PC-3 (cell line): ENCODE measurements around the gene ZMYM4. TPM values are rescaled to one million over a fixed set of nuclear protein-coding genes. Genes with fewer than 3 reads are reported as not detected.

ENCODE experiments used
- ATAC-seq: fragments of 200-7000 bp; cut with Tn5 transposase; 2 replicates; pipeline ENCODE4 v1.9.1; 2020; ENCODE audit warnings: mild to moderate bottlenecking, moderate library complexity
- BruUV-seq: library from RNA; stranded (reverse); fragments of 400-500 nt; replicated peaks from 2 replicates; lab custom pipeline; 2021; lab: Mats Ljungman, UMichigan
- CTCF ChIA-PET: fragments of 300-600 bp; sonication (Branson Sonifier 250); formaldehyde crosslinking; loops from one replicate; lab custom pipeline; 2022; ENCODE audit warnings: antibody characterized with exemption; lab: Charles Lee
- POLR2A ChIA-PET: fragments of 300-600 bp; sonication (Branson Sonifier 250); formaldehyde crosslinking; loops from one replicate; lab custom pipeline; 2022; ENCODE audit warnings: antibody characterized with exemption; ENCODE audit not compliant: unreplicated experiment; lab: Charles Lee
- DNase-seq: peaks from one replicate; pipeline ENCODE4 v3.0.0-alpha.2; 2015
- H2AFZ ChIP-seq: fragments of 300-600 bp; sonication (generic); 2 replicates; pipeline ENCODE4 v1.6.0; 2016; ENCODE audit warnings: antibody characterized with exemption, low read length
- H3F3A ChIP-seq: fragments of 300-600 bp; sonication (generic); one replicate; pipeline ENCODE4 v1.6.0; 2017; ENCODE audit warnings: antibody characterized with exemption, low read length, control low read depth, mild to moderate bottlenecking; ENCODE audit not compliant: unreplicated experiment
- H3K27ac ChIP-seq: fragments of 300-600 bp; sonication (generic); 2 replicates; pipeline ENCODE4 v1.5.1; 2016; ENCODE audit warnings: mild to moderate bottlenecking, low read length
- H3K27me3 ChIP-seq: fragments of 300-600 bp; sonication (generic); 2 replicates; pipeline ENCODE4 v1.6.1; 2016; ENCODE audit warnings: low read length, mixed read lengths
- H3K36me3 ChIP-seq: fragments of 300-600 bp; sonication (generic); 2 replicates; pipeline ENCODE4 v1.6.1; 2016; ENCODE audit warnings: low read depth, mixed run types, low read length, mixed read lengths
- H3K4me1 ChIP-seq: fragments of 300-600 bp; sonication (generic); 2 replicates; pipeline ENCODE4 v1.5.1; 2016; ENCODE audit warnings: low read length; ENCODE audit not compliant: insufficient read depth
- H3K4me2 ChIP-seq: fragments of 300-600 bp; sonication (generic); 2 replicates; pipeline ENCODE4 v1.6.0; 2016; ENCODE audit warnings: low read length
- H3K4me3 ChIP-seq: fragments of 300-600 bp; sonication (generic); 2 replicates; pipeline ENCODE4 v1.5.1; 2016; ENCODE audit warnings: mild to moderate bottlenecking, low read length, mixed read lengths
- H3K79me2 ChIP-seq: fragments of 300-600 bp; sonication (generic); 2 replicates; pipeline ENCODE4 v1.6.1; 2017; ENCODE audit warnings: low read length, mixed read lengths
- H3K9ac ChIP-seq: fragments of 300-600 bp; sonication (generic); 2 replicates; pipeline ENCODE4 v1.6.0; 2016; ENCODE audit warnings: mild to moderate bottlenecking, low read length
- H3K9me2 ChIP-seq: fragments of 300-600 bp; sonication (generic); replicated peaks from 2 replicates; pipeline ENCODE4 v1.6.1; 2016; ENCODE audit warnings: mixed run types, low read length, mixed read lengths
- H3K9me3 ChIP-seq: fragments of 300-600 bp; sonication (generic); 2 replicates; pipeline ENCODE4 v1.6.1; 2016; ENCODE audit warnings: low read length, mixed read lengths
- H4K20me1 ChIP-seq: fragments of 300-600 bp; sonication (generic); 2 replicates; pipeline ENCODE4 v1.6.1; 2016; ENCODE audit warnings: low read length, mixed read lengths
- CTCF ChIP-seq: fragments of 300-600 bp; sonication (generic); conservative IDR thresholded peaks from 2 replicates; pipeline ENCODE4 v1.5.1; 2017; ENCODE audit warnings: antibody characterized with exemption, low read depth, mild to moderate bottlenecking, low read length
- EZH2 ChIP-seq: fragments of 300-600 bp; sonication (generic); IDR thresholded peaks from one replicate; pipeline ENCODE4 v1.6.1; 2017; ENCODE audit warnings: antibody characterized with exemption, mild to moderate bottlenecking, low read length; ENCODE audit not compliant: unreplicated experiment
- EZH2phosphoT487 ChIP-seq: fragments of 300-600 bp; sonication (generic); IDR thresholded peaks from 2 replicates; pipeline ENCODE4 v1.6.1; 2018; ENCODE audit warnings: mild to moderate bottlenecking, antibody characterized with exemption, low read length, borderline replicate concordance
- intact Hi-C: fragments of 100-400 bp; cut with micrococcal nuclease; formaldehyde crosslinking; loops from 2 replicates; pipeline ENCODE4 v1.9.0; 2023
- total RNA-seq: library from RNA; depleted of rRNA; stranded (reverse); fragments of >200 nt; gene quantifications from 2 replicates; pipeline ENCODE4 v1.2.3, GENCODE V29; 2014

ZMYM4 gene
- total RNA-seq, 1 experiment from 2014 or later, result 28.5 TPM

- H3F3A ChIP-seq, result no peaks in the 10 kb centered on the region
- TF ChIP-seq CTCF (no peak), EZH2phosphoT487 (no peak), EZH2 (no peak)
- no peaks in the 10 kb centered on the region for H3K9me2 ChIP-seq
- H3K9ac ChIP-seq, result no peak overlapping the region
- DNase-seq (no peak), ATAC-seq (no peak)
- H2AFZ ChIP-seq, result no peak overlapping the region
- H3K4me3 ChIP-seq, result no peak overlapping the region
- H3K27me3 ChIP-seq, result no peaks in the 10 kb centered on the region
- H3K4me1 ChIP-seq, result no peaks in the 10 kb centered on the region
- intact Hi-C loops, result loop anchor here (10.0 kb wide), 1 partner anchor 387 kb away; no protein-coding TSS in a partner anchor
- no peak overlapping the region for H3K4me2 ChIP-seq
- peaks cover 18% of the 10 kb centered on the region for H3K36me3 ChIP-seq
- ChIA-PET POLR2A (no interaction called here), CTCF (no interaction called here)
- no peaks in the 10 kb centered on the region for H4K20me1 ChIP-seq
- BruUV-seq, result no TSS peak
- peaks cover 48% of the 10 kb centered on the region for H3K79me2 ChIP-seq
- no peak overlapping the region for H3K27ac ChIP-seq
- H3K9me3 ChIP-seq, result no peaks in the 10 kb centered on the region
These were observed 13.7 kb downstream of the ZMYM4 start for GRCh38 chr1:35282172-35282571.

- DNase-seq, result no peak
- Histone ChIP-seq H3K4me2 (no peak overlapping the region), H3K4me3 (no peak overlapping the region), H3K79me2 (peaks cover 53% of the 10 kb centered on the region), H3K9me3 (no peaks in the 10 kb centered on the region), H3K36me3 (peaks cover 10% of the 10 kb centered on the region), H3K4me1 (peaks cover 18% of the 10 kb centered on the region), H2AFZ (no peak overlapping the region), H3F3A (no peaks in the 10 kb centered on the region), H4K20me1 (0 out of 2 replicates have a peak, but pooled peaks cover 11% of the 10 kb centered on the region), H3K27me3 (no peaks in the 10 kb centered on the region), H3K27ac (no peak overlapping the region), H3K9me2 (no peaks in the 10 kb centered on the region), H3K9ac (no peak overlapping the region)
- TF ChIP-seq EZH2, result no peak
- TF ChIP-seq EZH2phosphoT487, result no peak
- no peak for TF ChIP-seq CTCF
- ATAC-seq, result no peak
- BruUV-seq, result no TSS peak
- ChIA-PET POLR2A (no interaction called here), CTCF (interaction anchor here (0.6 to 0.7 kb wide), 2 partner anchors 205 to 432 kb away, joined by 3 to 7 read pairs; no protein-coding TSS in a partner anchor)
- intact Hi-C loops, result loop anchor here (10.0 kb wide), 1 partner anchor 390 kb away; no protein-coding TSS in a partner anchor
These were observed 16.3 kb downstream of the ZMYM4 start for GRCh38 chr1:35284852-35285251.
